Left hindlimb (tissue), 1 donor: Measurements from ENCODE around the gene PPFIBP2.

Experiments used
- DNase-seq: peaks from one replicate; pipeline ENCODE4 v3.0.0-alpha.2; 2018

The PPFIBP2 gene

GRCh38 chr11:7528514-7529049 lies 14.8 kb downstream of the PPFIBP2 start:
- no peak for DNase-seq

GRCh38 chr11:7530013-7530640 lies 16.3 kb downstream of the PPFIBP2 start:
- no peak for DNase-seq

GRCh38 chr11:7531011-7531410 lies 17.2 kb downstream of the PPFIBP2 start:
- DNase-seq, result no peak

GRCh38 chr11:7532405-7533145 lies 18.8 kb downstream of the PPFIBP2 start:
- no peak for DNase-seq

GRCh38 chr11:7533199-7534041 lies 19.6 kb downstream of the PPFIBP2 start:
- no peak for DNase-seq

GRCh38 chr11:7534042-7534378 lies 20.2 kb downstream of the PPFIBP2 start:
- DNase-seq, result no peak

GRCh38 chr11:7536100-7536499 lies 22.3 kb downstream of the PPFIBP2 start:
- no peak for DNase-seq

- no peak for DNase-seq
Observed at GRCh38 chr11:7537265-7537664, 23.5 kb downstream of the PPFIBP2 start.

- peak; percentile 50 for DNase-seq
Observed at GRCh38 chr11:7538031-7538430, 24.2 kb downstream of the PPFIBP2 start.

- DNase-seq, result no peak
Observed at GRCh38 chr11:7538466-7539454, 25.0 kb downstream of the PPFIBP2 start.

- no peak for DNase-seq
Observed at GRCh38 chr11:7540830-7541555, 27.2 kb downstream of the PPFIBP2 start.

- DNase-seq, result no peak
Observed at GRCh38 chr11:7543302-7543701, 29.5 kb downstream of the PPFIBP2 start.

- DNase-seq, result no peak
Observed at GRCh38 chr11:7544021-7544420, 30.2 kb downstream of the PPFIBP2 start.

- DNase-seq, result no peak
Observed at GRCh38 chr11:7545611-7546010, 31.8 kb downstream of the PPFIBP2 start.

GRCh38 chr11:7546324-7546791 lies 32.6 kb downstream of the PPFIBP2 start:
- no peak for DNase-seq

GRCh38 chr11:7547687-7548086 lies 33.9 kb downstream of the PPFIBP2 start:
- no peak for DNase-seq

- no peak for DNase-seq
Observed at GRCh38 chr11:7548659-7549274, 35.0 kb downstream of the PPFIBP2 start.

GRCh38 chr11:7549681-7550080 lies 35.9 kb downstream of the PPFIBP2 start:
- no peak for DNase-seq

GRCh38 chr11:7551571-7551970 lies 37.8 kb downstream of the PPFIBP2 start:
- DNase-seq, result no peak

- no peak for DNase-seq
Observed at GRCh38 chr11:7552666-7553065, 38.9 kb downstream of the PPFIBP2 start.
